GM21786 (cell line): Measurements from ENCODE around the gene ADAMTS17.

ENCODE experiments used
- ATAC-seq: cut with Tn5 transposase; IDR thresholded peaks from one replicate; pipeline ENCODE4 v1.9.1; 2021; ENCODE audit not compliant: unreplicated experiment

Gene ADAMTS17

DNA sequence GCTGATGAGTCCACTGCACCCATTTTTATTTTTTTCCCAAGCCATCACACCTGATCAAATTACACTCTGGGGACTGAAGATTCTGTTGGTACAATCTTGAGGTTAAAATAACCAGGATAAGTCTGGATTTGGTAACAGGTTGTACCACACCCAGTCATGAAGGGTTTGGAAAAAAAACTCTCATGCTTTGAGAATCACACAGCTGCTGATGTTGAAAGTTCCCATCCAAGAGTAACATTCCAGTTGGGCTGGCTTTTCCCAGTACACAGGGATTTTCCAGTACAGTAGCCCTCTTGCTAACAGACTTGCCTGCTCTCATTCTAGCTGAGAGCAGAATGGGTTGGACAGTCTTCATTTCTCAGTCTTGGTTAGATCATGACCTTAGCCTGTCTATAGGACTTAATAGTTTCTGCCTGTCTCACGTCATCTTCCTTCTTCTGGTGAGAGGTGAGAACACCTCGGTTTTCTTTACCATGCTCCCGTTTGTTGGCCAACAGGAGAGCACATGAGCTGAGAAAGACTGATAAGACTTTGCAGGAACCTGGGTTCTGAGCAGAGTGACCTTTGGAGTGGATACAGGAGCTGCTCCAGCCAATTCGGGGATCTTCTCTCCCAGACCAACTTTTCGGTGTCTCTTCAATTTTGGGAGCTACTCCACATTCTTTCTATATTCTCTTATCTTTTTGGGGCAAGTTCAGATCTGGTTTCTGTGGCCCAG lies 308.5 kb downstream of the ADAMTS17 start:
- ATAC-seq: no peak

DNA sequence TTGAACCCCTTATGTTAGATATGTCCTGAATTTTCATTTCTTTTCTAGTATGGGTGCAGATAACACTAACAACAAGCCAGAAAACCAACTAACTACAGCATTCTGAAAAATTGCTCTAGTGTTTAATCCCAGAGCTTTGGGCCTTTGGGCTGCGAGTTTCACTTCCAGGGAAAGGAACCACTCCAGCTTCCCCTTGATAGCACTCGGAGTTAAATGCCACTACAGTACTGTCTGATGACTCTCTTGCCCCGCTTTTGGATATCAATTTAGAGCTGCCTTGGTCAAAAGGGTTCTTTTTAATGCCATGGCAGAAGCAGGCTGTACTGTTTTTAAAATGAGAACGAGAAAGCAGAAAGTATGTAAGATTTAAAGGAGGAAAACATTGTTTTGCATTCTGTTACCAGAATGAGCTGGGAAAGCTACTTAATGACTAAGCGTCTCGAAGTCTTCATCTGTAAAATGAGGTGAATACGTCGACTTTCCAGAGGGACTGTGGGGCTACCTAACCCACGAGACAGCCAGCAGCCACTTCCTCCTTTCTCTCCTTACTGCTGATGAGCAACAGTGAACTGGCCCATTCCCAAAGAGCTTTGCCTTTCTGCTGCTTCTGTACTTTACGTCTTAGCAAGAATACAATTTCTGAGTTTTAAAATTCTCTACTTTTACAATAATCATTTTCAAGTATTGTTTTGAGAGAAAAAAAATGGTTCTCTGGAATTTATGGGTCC lies 309.3 kb downstream of the ADAMTS17 start:
- no peak for ATAC-seq

DNA sequence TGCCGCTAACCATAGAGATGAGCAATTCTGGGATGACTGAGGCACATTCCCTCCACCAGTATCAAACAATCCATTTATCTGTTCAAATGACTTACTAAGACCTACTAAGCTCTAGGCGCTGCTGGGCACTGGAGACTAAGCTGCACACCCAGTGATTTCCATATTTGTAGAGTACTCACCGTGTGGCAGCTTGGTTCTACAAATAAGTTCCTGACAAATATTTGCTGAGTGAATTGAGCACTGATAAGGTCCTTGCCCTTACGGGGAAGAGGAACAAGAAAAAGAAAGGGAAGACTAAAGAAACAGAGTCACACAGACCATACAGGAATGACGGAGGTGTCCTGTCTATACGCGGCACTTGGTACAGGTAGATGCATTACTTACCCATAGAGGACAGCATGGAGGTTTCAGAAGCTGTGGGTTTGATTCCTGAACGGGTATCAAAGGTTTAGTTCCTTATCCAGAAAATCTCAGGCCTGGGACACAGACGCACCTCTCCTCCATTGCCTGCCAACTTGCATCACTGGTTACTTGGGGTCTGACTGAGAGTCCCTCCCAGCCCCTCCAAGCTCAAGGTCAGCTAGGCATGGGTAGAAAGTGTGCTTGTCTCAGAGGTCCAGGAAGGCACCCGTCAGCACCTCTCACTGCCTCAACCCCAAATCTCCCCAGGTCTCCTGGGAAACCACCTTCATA lies 310.0 kb downstream of the ADAMTS17 start:
- ATAC-seq: no peak

DNA sequence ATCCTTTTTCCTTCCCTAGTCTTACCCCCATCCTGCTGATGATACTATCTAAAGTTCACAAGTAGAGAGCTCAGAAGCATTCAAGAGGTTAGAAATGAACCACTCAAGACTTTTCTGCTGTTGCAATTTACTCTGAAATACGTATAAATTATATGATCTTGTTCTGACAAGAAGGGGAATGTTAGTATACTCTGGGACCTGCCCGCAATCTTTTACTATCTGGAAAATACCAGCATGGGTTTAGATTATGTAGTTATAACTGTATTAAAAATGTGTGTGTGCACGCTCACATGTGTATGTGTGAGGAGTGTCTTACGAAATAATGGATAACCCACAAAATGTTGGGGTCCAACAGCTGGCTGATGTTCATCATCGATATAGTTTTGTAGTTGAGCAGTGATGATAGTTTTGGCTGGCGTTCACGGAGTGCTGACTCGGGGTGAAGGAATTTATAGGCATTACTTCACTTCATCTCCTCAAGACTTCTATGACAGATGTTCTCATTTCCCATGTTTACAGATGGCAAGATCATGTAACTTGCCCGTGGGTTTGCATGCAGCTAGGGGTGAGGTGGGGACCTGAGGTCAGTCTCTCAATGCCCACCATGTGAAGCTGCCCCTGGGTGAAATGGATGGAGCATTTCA lies 311.1 kb downstream of the ADAMTS17 start:
- no peak for ATAC-seq

DNA sequence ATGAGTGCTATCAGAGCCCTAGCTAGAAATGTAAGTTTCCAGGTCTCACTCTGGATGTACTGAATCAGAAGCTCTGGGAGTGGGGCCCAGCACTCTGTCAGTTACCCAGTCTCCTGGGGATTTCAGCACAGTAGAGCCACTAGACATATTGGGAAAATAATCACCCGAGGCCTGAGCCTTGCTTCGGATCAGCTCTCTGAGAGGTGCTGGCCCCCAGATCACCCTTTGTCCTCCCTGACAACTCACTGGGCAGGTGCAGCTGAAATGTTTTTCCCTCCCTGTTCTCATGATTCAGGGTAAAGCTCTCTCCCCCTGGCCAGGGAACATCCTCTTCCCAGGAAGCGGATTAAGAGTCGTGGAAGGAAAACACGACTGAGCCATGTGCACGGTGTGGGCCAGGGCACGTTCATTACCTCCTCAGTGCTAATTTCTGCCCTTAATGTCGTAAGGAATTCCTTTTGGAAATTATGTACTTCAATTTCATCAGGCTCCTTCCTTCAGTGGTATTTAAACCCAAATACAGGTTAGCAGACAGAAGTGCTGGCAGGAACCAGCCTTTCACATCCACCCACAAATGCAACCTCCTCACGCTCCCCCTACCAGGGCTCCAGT lies 311.8 kb downstream of the ADAMTS17 start:
- ATAC-seq: no peak

DNA sequence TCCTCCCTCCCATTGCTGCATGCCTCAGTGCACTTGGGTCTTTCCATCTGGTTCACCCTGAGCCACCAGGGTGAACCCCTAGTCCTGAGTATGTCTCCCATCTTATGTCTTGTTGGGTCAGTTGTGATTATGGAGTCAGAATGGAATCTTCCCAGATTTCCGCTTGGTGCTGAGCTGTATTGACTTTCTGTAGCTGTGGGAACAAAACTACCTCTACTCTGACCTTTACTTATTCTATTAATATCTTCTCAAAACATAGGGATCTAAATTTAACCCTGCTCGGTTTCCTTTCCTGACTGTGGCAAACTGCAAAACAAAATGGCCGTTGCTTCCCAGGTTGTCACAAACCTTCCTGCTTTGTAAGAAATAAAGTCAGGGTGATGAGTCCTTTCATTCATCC lies 312.7 kb downstream of the ADAMTS17 start:
- ATAC-seq: no peak

DNA sequence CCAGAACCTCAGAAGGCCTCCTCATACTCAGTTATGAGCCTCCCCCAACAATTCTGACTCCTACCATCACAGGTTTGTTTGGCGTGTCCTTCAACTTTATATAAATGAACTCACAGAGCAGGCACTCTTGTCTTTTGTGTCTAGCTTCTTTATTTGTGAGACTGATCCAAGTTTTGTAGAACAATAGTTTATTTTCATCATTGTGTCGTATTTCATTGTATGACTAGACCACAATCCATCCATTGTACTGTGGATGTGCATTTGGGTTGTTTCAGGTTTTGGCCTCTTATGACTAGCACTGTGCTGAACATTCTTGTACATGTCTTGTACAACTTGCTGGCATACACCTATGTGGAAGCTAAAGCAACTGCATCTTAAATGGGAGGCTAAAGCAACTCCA lies 315.7 kb downstream of the ADAMTS17 start:
- no peak for ATAC-seq

DNA sequence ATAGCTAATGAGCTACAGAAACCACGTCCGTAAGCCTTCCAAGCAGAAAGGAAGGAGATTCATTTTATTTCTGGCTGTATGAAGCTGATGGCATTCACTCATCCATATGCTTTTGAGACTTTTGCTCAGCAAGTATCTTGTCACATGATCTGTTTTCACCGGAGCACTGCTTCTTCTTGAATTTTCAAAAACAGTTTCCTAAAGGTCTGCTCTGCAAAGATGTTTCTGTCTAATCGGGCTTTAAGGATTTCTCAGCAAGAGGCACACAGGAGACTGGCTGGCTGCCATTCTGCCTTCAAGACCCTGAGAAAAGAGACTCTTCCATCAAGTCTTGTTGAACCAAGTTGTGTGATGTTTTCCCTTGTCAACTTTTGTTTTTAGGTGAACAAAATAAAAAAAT lies 319.0 kb downstream of the ADAMTS17 start:
- ATAC-seq: no peak

DNA sequence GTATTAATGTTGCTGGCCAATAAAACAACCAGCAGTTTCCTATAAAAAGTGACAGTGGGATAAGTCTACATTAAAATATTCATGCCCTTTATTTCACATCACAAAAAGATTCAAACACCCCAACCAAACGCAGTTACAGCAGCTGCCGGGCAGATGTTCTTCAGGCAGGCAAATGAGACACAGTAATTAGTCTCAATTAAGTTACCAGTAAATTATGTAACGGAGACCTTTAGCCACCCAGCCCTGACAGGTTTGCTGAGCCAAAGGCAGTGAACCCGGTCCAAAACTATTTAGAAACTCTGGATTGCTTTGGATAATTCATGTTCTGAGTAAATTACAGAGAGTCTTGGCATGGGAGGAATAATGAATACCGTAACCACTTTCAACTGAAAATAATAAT lies 319.4 kb downstream of the ADAMTS17 start:
- no peak for ATAC-seq

DNA sequence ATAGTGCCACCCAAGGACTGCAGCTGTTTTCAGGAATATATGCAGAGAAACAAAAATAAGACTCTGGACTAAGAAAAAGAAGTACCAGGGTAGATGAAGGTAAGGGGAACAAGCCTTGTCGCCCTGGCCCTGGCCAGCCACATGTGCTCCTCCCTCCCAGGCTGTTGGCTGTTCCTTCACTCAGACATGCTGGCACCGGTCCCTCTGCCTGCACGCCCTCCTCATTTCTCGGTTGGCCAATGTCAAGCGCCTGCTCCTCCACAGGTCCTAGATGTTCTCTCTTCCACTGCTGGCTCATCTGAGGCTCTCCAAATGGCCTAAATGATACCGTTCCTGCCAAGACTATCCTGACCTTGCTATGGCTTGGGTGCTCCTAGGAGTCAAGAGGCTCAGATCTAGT lies 320.1 kb downstream of the ADAMTS17 start:
- ATAC-seq: no peak

DNA sequence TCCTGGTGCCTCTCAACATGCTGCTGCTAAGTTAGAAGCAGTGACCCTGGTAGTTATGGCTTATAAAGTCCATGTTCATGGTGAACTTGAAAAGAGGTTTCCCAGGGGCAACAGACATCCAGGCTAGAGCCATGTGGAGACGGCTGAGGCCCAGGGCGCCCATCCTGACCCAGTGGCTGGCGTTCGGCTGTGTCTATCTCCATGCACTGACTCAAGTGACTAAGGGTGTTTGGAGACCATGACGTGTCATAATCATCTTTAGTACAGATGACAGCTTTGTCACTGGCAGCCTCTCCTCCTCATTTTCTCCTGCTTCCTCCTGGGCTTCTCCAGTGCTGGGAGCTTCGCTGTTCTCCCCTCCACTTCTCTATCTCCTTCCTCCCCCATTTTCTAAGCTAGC lies 321.2 kb downstream of the ADAMTS17 start:
- no peak for ATAC-seq

DNA sequence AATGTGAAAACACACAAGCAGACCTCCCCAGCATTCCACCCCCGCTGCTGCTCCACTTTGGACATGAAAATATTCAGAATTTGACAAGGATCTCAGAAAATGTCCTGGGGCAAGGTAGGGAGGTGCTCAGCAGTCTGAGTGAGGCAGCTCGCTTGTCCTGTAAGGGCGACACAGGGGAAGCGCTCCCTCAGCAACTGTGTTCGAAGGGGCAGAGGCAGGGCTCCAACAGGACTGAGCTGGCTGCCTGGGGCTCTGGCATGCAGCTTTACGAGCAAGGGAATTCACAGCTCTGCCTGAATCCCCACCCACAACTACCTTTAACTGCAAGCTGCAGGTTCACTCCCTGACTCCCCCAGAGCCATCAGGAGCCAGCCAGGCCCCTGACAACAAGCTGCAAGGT lies 321.6 kb downstream of the ADAMTS17 start:
- no peak for ATAC-seq

DNA sequence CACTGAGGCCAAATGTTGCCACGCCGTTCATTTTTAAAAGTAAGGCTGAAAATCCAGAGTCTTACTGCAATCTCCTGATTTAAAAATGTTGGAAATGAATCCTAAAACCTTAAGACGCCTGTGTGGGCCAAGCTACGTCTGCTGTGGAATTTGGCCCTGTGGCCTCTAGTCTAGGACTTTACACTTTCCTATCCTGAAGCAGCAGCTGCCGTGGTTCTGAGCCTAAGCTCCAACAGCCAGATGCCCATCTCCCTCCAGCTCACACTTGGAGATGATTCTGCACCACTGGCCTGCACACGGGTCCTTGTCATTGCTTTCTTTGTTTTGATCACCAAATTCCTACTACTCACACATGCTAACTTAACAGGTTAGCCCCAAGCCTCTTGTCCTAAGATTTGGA lies 322.2 kb downstream of the ADAMTS17 start:
- no peak for ATAC-seq

DNA sequence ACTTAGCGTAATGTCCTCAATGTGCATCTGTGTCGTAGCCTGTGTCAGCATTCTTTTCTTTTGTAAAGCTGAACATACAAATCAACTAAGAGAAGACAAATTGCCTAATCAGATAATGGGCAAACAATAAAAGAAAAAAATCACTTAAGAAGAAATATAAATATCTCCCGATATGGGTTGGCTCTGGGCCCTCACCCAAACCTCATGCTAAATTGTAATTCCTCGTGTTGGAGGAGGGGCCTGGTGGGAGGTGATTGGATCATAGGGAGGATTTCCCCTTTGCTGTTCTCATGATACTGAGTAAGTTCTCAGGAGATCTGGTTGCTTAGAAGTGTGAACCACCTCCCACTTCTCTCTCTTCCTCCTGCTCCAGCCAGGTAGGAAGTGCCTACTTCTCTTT lies 323.6 kb downstream of the ADAMTS17 start:
- ATAC-seq: no peak

DNA sequence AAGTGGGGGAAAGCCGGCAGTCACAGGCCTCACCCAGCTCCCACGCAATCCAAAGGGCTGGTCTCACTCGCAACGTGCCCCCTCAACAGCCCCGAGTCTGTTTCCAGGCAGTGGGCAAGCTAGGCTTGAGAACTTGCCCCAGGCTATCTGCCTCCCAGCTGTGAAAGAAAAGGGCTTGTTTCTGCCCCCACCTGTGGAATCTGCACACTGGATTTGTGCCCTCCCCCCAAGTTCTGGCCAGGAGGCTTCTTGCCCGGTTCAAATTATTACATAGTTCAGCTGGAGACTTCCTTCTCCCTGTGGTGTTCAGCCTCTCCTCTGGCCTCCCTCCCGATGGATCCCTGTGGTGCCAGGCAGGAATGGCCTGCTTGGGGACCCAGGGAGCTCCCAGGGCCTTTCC lies 324.6 kb downstream of the ADAMTS17 start:
- ATAC-seq: no peak

DNA sequence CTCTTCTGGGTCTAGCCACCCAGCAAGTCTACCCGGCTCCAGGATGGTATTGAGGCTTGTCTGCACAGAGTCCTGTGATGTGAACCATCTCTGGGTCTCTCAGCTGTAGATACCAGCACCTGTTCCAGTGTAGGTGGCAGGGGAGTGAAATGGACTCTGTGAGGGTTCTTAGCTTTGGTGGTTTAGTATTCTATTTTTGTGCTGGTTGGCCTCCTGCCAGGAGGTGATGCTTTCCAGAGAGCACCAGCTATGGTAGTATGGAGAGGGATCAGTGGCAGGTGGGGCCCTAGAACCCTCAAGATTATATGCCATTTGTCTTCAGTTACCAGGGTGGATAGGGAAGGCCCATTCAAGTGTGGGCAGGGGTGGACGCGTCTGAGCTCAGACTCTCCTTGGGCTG lies 325.1 kb downstream of the ADAMTS17 start:
- ATAC-seq: no peak

DNA sequence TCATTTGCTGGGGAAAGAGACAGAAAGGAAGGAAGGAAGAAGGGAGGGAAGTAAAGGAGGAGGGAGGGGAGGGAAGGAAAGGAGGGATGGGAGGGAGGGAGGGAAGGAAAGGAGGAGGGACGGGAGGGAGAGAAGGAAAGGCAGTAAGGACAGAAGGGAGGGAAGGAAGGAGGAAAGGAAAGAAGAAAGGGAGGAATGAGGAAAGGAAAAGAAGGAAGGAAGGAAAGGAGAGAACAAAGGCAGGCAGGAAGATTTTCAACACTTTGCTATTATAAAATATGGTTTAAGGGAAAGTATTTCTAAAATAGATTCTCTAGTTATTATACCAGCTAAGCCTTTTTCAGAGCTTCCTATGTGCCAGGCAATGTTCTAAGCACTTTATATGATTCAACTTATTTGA lies 330.5 kb downstream of the ADAMTS17 start:
- ATAC-seq: no peak

DNA sequence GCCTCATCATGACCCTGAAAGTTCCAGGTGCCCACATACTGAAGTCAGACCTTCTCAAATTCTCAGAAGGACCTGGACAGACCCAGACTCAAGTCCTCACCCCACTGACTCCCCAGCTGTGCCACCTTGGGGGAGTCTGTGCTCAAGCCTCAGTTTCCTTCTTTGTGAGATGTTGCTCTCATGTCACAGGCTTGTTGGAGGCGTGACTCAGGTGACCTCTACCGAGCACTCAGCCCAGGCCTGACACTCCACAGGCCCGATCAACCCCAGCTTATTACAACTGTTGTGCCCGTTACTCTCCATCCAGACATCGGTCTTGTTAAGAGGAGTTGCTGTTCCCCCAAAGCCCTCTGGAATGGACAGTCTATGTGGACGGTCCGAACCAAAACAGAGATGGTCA lies 332.4 kb downstream of the ADAMTS17 start:
- ATAC-seq: no peak

DNA sequence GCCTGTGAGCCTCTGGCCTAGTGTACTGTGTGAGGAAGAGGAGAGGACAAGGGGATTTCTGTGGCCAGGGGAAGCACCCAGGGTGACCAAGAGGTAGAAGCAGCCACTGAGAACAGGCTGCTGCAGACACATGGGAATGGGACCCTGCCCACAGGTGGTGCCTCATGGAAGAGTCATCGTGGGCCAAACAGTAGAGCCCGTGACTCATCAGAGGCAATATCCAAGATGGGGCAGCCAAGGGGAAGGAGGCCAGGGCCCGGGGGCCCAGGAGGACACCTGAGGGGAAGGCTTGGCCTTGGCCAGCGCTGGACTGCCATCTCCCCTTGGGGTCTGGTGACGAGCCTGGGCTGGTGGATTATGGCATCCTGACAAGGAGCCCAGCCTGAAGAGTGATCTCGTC lies 333.5 kb downstream of the ADAMTS17 start:
- ATAC-seq: no peak

DNA sequence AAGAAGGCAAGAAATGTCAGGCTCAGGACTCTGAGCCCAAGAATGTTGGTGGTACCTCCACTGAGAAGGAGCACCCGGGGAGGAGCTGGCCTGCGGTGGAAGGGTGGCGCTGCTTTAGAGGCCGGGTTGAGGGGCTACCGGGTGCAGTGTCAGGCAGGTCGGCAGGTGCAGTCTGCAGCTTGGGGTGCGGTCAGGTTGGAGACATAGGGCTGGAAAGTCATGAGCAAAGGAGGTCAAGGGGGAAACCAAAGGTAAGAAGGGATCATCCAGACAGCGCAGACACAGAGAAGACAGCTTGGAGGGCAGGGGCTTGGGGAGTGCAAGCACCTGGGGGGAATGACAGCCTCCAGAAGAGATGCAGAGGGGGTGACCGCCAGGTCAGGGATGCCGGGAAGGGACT lies 334.2 kb downstream of the ADAMTS17 start:
- ATAC-seq: no peak

DNA sequence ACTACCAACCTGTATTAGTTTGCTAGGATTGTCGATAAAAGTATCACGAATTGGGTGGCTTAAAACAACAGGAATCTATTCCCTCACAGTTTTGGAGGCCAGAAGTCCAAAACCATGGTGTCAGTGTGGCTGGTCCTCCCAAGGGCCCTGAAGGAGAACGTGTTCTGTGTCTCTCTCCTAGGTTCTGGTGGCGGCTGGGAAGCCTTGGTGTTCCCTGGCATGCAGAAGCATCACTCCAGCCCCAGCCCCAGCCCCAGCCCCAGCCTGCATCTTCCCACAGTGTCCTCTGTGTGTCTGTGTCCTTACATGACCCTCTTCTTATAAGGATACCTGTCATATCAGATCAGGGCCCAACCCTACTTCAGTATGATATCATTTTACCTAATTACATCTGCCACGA lies 336.1 kb downstream of the ADAMTS17 start:
- ATAC-seq: no peak
